Measurements from ENCODE around the gene SGTA. TPM values are rescaled to one million over a fixed set of nuclear protein-coding genes. Genes with fewer than 3 reads are reported as not detected.

The SGTA gene
- polyA plus RNA-seq, 3 donors: 21.6 to 35.4 (median 22.0) TPM

GRCh38 chr19:2723747-2724146 is 59.3 kb downstream of the SGTA start:
- Mint-ChIP-seq H3K4me3 (no peak overlapping the region), H3K27ac (no peak overlapping the region)
- H3K4me2 ChIP-seq (replicated peaks; ENCODE audit: extremely low read depth, low read length, poor library complexity, severe bottlenecking): no peak overlapping the region

GRCh38 chr19:2723345-2723715 is 59.7 kb downstream of the SGTA start:
- no peaks in the 10 kb centered on the region for H3K36me3 Mint-ChIP-seq
- peaks cover 41 to 79% (median 65%) of the 10 kb centered on the region in 3 donors for H3K27me3 Mint-ChIP-seq (ENCODE audit: low read depth in 3 of 3)
- no peak overlapping the region for H3K4me3 Mint-ChIP-seq
- Histone ChIP-seq H3K4me2 (replicated peaks; ENCODE audit: extremely low read depth, low read length, poor library complexity, severe bottlenecking) (no peak overlapping the region), H3K27me3 (ENCODE audit: control insufficient read depth in 2 of 2, insufficient read depth in 2 of 2, low read length in 2 of 2) (peaks cover 12 to 47% of the 10 kb centered on the region in 2 donors), H2AFZ (ENCODE audit: insufficient read depth, low read depth, low read length, poor library complexity, severe bottlenecking) (no peak overlapping the region), H3K4me3 (replicated peaks in 1 of 3; ENCODE audit: low read depth in 2 of 3, low read length in 3 of 3) (no peak overlapping the region), H3K36me3 (replicated peaks in 1 of 2; ENCODE audit: control insufficient read depth in 1 of 2, insufficient read depth in 2 of 2, low read length in 2 of 2) (no peaks in the 10 kb centered on the region), H3K9ac (ENCODE audit: insufficient read depth, low read length, poor library complexity, severe bottlenecking) (no peak overlapping the region), H3K27ac (ENCODE audit: low read depth in 1 of 2, low read length in 2 of 2) (no peak overlapping the region), H3K79me2 (ENCODE audit: insufficient read depth, low read length) (no peaks in the 10 kb centered on the region), H3K9me3 (replicated peaks in 1 of 2; ENCODE audit: control insufficient read depth in 1 of 2, insufficient read depth in 1 of 2, low read length in 2 of 2) (peaks cover 0 to 7% of the 10 kb centered on the region in 2 donors), H4K20me1 (ENCODE audit: insufficient read depth, low read length) (no peaks in the 10 kb centered on the region), H3K4me1 (ENCODE audit: control insufficient read depth in 1 of 2, insufficient read depth in 2 of 2, low read length in 2 of 2) (peaks cover 9 to 10% of the 10 kb centered on the region in 2 donors)
- WGBS (ENCODE audit: insufficient coverage): 88% methylated on average over 10 of the region's 13 CpGs
- intact Hi-C loops (cut with micrococcal nuclease): no loop called here
- no peak for TF ChIP-seq CTCF (IDR thresholded peaks at IDR 0.05)
- peaks cover 0 to 10% (median 6%) of the 10 kb centered on the region in 7 donors for H3K9me3 Mint-ChIP-seq
- H3K27ac Mint-ChIP-seq: no peak overlapping the region
- DNase-seq: no peak
- peaks cover 7% of the 10 kb centered on the region for H3K4me1 Mint-ChIP-seq

More at GRCh38 chr19:2723747-2724146, 59.3 kb downstream of the SGTA start:
- Mint-ChIP-seq H3K36me3 (no peaks in the 10 kb centered on the region), H3K4me1 (peaks cover 7% of the 10 kb centered on the region), H3K27me3 (ENCODE audit: low read depth in 3 of 3) (peaks cover 41 to 78% (median 67%) of the 10 kb centered on the region in 3 donors), H3K9me3 (peaks cover 0 to 10% (median 6%) of the 10 kb centered on the region in 7 donors)
- intact Hi-C loops (cut with micrococcal nuclease): no loop called here
- no peaks in the 10 kb centered on the region for H3K79me2 ChIP-seq (ENCODE audit: insufficient read depth, low read length)
- no peak for TF ChIP-seq CTCF (IDR thresholded peaks at IDR 0.05)
- no peaks in the 10 kb centered on the region for H4K20me1 ChIP-seq (ENCODE audit: insufficient read depth, low read length)
- no peaks in the 10 kb centered on the region for H3K36me3 ChIP-seq (replicated peaks in 1 of 2; ENCODE audit: control insufficient read depth in 1 of 2, insufficient read depth in 2 of 2, low read length in 2 of 2)
- no peak overlapping the region for H3K9ac ChIP-seq (ENCODE audit: insufficient read depth, low read length, poor library complexity, severe bottlenecking)
- DNase-seq: no peak
- peaks cover 0 to 7% of the 10 kb centered on the region in 2 donors for H3K9me3 ChIP-seq (replicated peaks in 1 of 2; ENCODE audit: control insufficient read depth in 1 of 2, insufficient read depth in 1 of 2, low read length in 2 of 2)
- peaks cover 12 to 47% of the 10 kb centered on the region in 2 donors for H3K27me3 ChIP-seq (ENCODE audit: control insufficient read depth in 2 of 2, insufficient read depth in 2 of 2, low read length in 2 of 2)
- H3K27ac ChIP-seq (ENCODE audit: low read depth in 1 of 2, low read length in 2 of 2): no peak overlapping the region
- WGBS (ENCODE audit: insufficient coverage): 94% methylated on average over 14 of the region's 14 CpGs
- H2AFZ ChIP-seq (ENCODE audit: insufficient read depth, low read depth, low read length, poor library complexity, severe bottlenecking): no peak overlapping the region
- H3K4me1 ChIP-seq (ENCODE audit: control insufficient read depth in 1 of 2, insufficient read depth in 2 of 2, low read length in 2 of 2): peaks cover 9 to 10% of the 10 kb centered on the region in 2 donors
- no peak overlapping the region for H3K4me3 ChIP-seq (replicated peaks in 1 of 3; ENCODE audit: low read depth in 2 of 3, low read length in 3 of 3)
